Mesothelial cell of epicardium (in vitro differentiated cells): ENCODE measurements around the gene CCNJ. TPM values are rescaled to one million over a fixed set of nuclear protein-coding genes. Genes with fewer than 3 reads are reported as not detected.

Source experiments
- DNase-seq, 2 experiments: peaks; one replicate each; pipeline ENCODE4 v3.0.0; 2021; ENCODE audit warnings: low spot score in 2 of 2; ENCODE audit not compliant: unreplicated experiment in 2 of 2
- H3K27ac Mint-ChIP-seq: 2 replicates; pipeline ENCODE4 v1.8.0; 2021; ENCODE audit warnings: mixed read lengths
- H3K27me3 Mint-ChIP-seq: 2 replicates; pipeline ENCODE4 v1.8.0; 2021; ENCODE audit warnings: low read depth, mixed read lengths
- H3K36me3 Mint-ChIP-seq: 2 replicates; pipeline ENCODE4 v1.8.0; 2021; ENCODE audit warnings: mixed read lengths
- H3K4me1 Mint-ChIP-seq: 2 replicates; pipeline ENCODE4 v1.8.0; 2021; ENCODE audit warnings: mixed read lengths
- H3K4me3 Mint-ChIP-seq: 2 replicates; pipeline ENCODE4 v1.8.0; 2021; ENCODE audit warnings: mild to moderate bottlenecking, moderate library complexity, mixed read lengths
- H3K9me3 Mint-ChIP-seq: 2 replicates; pipeline ENCODE4 v1.8.0; 2021; ENCODE audit warnings: mixed read lengths
- total RNA-seq: library from RNA; stranded (reverse); gene quantifications from 3 replicates; pipeline ENCODE4 v1.2.1, GENCODE V29; 2021
- TF ChIP-seq, protein P1 (sequence below): fragments of 200-600 bp; sonication (generic); IDR thresholded peaks from one replicate; pipeline ENCODE4 v1.5.0; 2021; ENCODE audit warnings: antibody characterized with exemption; ENCODE audit not compliant: unreplicated experiment

The CCNJ gene
- total RNA-seq, 1 donor from 2014 or later = 24.9 TPM

- TF ChIP-seq, protein P1, sequence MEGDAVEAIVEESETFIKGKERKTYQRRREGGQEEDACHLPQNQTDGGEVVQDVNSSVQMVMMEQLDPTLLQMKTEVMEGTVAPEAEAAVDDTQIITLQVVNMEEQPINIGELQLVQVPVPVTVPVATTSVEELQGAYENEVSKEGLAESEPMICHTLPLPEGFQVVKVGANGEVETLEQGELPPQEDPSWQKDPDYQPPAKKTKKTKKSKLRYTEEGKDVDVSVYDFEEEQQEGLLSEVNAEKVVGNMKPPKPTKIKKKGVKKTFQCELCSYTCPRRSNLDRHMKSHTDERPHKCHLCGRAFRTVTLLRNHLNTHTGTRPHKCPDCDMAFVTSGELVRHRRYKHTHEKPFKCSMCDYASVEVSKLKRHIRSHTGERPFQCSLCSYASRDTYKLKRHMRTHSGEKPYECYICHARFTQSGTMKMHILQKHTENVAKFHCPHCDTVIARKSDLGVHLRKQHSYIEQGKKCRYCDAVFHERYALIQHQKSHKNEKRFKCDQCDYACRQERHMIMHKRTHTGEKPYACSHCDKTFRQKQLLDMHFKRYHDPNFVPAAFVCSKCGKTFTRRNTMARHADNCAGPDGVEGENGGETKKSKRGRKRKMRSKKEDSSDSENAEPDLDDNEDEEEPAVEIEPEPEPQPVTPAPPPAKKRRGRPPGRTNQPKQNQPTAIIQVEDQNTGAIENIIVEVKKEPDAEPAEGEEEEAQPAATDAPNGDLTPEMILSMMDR = no peak
- H3K4me3 Mint-ChIP-seq = no peak overlapping the region
- no peaks in the 10 kb centered on the region for H3K36me3 Mint-ChIP-seq
- peaks cover 4% of the 10 kb centered on the region for H3K4me1 Mint-ChIP-seq
- H3K9me3 Mint-ChIP-seq = no peaks in the 10 kb centered on the region
- DNase-seq = no peak
- H3K27ac Mint-ChIP-seq = no peak overlapping the region
- H3K27me3 Mint-ChIP-seq = peaks cover 30% of the 10 kb centered on the region
Measured at GRCh38 chr10:96038476-96039387, 4.7 kb upstream of the CCNJ start.

DNA sequence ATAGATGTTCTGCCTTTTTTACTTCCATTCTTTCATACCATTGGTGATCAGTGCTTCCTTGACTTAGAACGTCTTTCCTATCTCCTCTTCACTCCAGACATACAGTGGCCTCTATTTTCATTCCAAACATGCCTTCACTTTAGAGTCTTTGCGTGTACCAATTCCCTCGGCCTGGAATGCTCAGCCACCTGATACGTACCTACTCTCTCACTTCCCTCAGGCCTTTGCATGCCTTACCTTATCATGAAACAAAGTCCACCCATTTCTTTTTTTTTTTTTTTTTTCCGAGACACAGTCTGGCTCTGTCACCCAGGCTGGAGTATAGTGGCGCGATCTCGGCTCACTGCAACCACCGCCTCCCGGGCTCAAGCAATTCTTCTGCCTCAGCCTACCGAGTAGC is 2.2 kb upstream of the CCNJ start:
- no peak for DNase-seq
- Mint-ChIP-seq H3K9me3 (no peaks in the 10 kb centered on the region), H3K27me3 (peaks cover 19% of the 10 kb centered on the region), H3K4me1 (peaks cover 20% of the 10 kb centered on the region), H3K4me3 (no peak overlapping the region), H3K27ac (no peak overlapping the region), H3K36me3 (no peaks in the 10 kb centered on the region)
- TF ChIP-seq, protein P1 = no peak

- Mint-ChIP-seq H3K9me3 (no peaks in the 10 kb centered on the region), H3K36me3 (peaks cover 16% of the 10 kb centered on the region), H3K4me3 (peak overlapping the region; percentile 95), H3K27ac (peak overlapping the region; percentile 96), H3K27me3 (no peaks in the 10 kb centered on the region), H3K4me1 (peaks cover 32% of the 10 kb centered on the region)
- DNase-seq = peak; percentile 34 to 69
- TF ChIP-seq, protein P1 = no peak
Measured at GRCh38 chr10:96043893-96044715, 721 bp downstream of the CCNJ start.

DNA sequence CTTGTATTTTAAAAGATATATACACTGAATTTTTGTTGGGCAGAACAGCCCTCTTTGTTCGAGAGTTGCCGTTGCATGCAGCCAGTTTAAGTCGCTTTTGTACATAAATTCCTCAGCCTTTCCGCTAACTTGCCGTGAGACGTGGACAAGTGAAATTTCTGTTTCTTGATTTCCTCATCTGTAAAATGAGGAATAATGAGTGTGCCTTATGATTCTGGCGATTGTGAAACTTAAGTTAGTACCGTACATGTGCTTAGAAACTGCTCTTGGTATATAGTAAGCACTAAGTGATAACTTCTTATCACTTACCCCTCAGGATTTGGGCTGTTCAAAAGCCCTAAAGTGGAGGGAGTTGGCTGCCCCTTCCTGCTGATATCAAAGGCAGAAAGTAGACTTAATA is 1.4 kb downstream of the CCNJ start:
- no peaks in the 10 kb centered on the region for H3K27me3 Mint-ChIP-seq
- no peak for DNase-seq
- TF ChIP-seq, protein P1 = no peak
- peaks cover 32% of the 10 kb centered on the region for H3K4me1 Mint-ChIP-seq
- H3K36me3 Mint-ChIP-seq = peaks cover 16% of the 10 kb centered on the region
- peak overlapping the region; percentile 95 for H3K4me3 Mint-ChIP-seq
- H3K27ac Mint-ChIP-seq = peak overlapping the region; percentile 96
- no peaks in the 10 kb centered on the region for H3K9me3 Mint-ChIP-seq

- H3K27ac Mint-ChIP-seq = no peak overlapping the region
- H3K36me3 Mint-ChIP-seq = peaks cover 18% of the 10 kb centered on the region
- DNase-seq = no peak
- H3K4me3 Mint-ChIP-seq = no peak overlapping the region
- TF ChIP-seq, protein P1 = no peak
- H3K4me1 Mint-ChIP-seq = peaks cover 33% of the 10 kb centered on the region
- no peaks in the 10 kb centered on the region for H3K9me3 Mint-ChIP-seq
- no peaks in the 10 kb centered on the region for H3K27me3 Mint-ChIP-seq
Measured at GRCh38 chr10:96046546-96046945, 3.2 kb downstream of the CCNJ start.
